HG02973 (cell line): ENCODE data around the gene IDH3A.
"Not testable (repeated sequence)": the region's sequence is repeated elsewhere in the genome, so short reads cannot be mapped to it uniquely, and the experiment has no call there.

Experiments used
- ATAC-seq: cut with Tn5 transposase; IDR thresholded peaks from one replicate; pipeline ENCODE4 v1.9.1; 2021; ENCODE audit warnings: moderate library complexity; ENCODE audit not compliant: unreplicated experiment

Gene IDH3A

GRCh38 chr15:78129077-78129750 is 19.9 kb upstream of the IDH3A start:
- ATAC-seq, result no peak

GRCh38 chr15:78129751-78130287 is 19.3 kb upstream of the IDH3A start:
- ATAC-seq, result no peak

GRCh38 chr15:78130466-78131294 is 18.5 kb upstream of the IDH3A start:
- ATAC-seq, result peak; percentile 16

GRCh38 chr15:78131295-78132061 is 17.7 kb upstream of the IDH3A start, which contains the start of gene CIB2:
CIB2 (minus strand) TSS chr15:78131445; CDS start chr15:78131215, 230 bp downstream.
- peak; percentile 81 for ATAC-seq

- ATAC-seq, result no peak
Measured at GRCh38 chr15:78133801-78134200, 15.4 kb upstream of the IDH3A start.

GRCh38 chr15:78139578-78139977 is 9.6 kb upstream of the IDH3A start:
- no peak for ATAC-seq

- no peak for ATAC-seq
Measured at GRCh38 chr15:78140292-78140691, 8.9 kb upstream of the IDH3A start.

GRCh38 chr15:78142332-78142731 is 6.8 kb upstream of the IDH3A start:
- ATAC-seq, result no peak

GRCh38 chr15:78146425-78147154 is 2.6 kb upstream of the IDH3A start:
- ATAC-seq, result no peak

GRCh38 chr15:78147566-78147965 is 1.6 kb upstream of the IDH3A start:
- ATAC-seq, result no peak

GRCh38 chr15:78148392-78149067 is 632 bp upstream of the IDH3A start:
- ATAC-seq, result no peak

- no peak for ATAC-seq
Measured at GRCh38 chr15:78149805-78150751, 916 bp downstream of the IDH3A start.

GRCh38 chr15:78151075-78151474 is 1.9 kb downstream of the IDH3A start:
- ATAC-seq, result not testable (repeated sequence)

GRCh38 chr15:78154955-78155354 is 5.8 kb downstream of the IDH3A start:
- no peak for ATAC-seq

- no peak for ATAC-seq
Measured at GRCh38 chr15:78155355-78155939, 6.3 kb downstream of the IDH3A start.

GRCh38 chr15:78156653-78157052 is 7.5 kb downstream of the IDH3A start:
- ATAC-seq, result no peak

- no peak for ATAC-seq
Measured at GRCh38 chr15:78157203-78157602, 8.0 kb downstream of the IDH3A start.

- ATAC-seq, result no peak
Measured at GRCh38 chr15:78159395-78159794, 10.2 kb downstream of the IDH3A start.
